ENCODE data around the gene PAX7. TPM values are rescaled to one million over a fixed set of nuclear protein-coding genes. Genes with fewer than 3 reads are reported as not detected.

PAX7 gene
- total and polyA plus RNA-seq, 9 of the 15 experiments (the other 6 are each of a cell fraction or from before 2014, with no cell fraction given), result not detected

DNA sequence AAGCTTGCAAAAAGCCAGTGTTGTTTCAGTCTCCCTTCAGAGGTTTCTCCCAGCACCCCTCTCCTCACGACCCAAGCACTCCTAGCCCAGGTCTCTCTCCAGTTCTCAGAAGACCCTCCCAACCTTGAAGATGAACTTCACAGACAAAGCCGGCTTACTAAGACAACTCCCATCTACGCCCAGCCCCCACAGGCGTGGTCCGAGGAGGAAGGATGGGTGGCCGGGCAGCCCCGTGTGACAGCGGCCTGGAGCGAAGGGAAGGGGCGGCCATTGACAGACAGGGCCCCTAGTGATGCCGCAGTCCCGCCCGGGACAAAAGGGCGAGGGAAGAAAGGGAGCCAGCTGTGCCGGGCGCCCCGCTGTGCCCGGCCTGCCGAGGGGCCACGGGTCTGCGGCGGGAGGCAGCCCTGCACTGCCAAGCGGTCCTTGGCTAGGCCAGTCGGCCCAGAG is 6.9 kb downstream of the PAX7 start:
- Histone ChIP-seq H3K9me3 (replicated peaks; ENCODE audit: control insufficient read depth, insufficient read depth, low read depth, low read length) (no peaks in the 10 kb centered on the region), H3K27me3 (ENCODE audit: control insufficient read depth in 2 of 2, insufficient read depth in 2 of 2, low read length in 2 of 2) (peaks cover 76 to 84% of the 10 kb centered on the region in 2 experiments), H3K79me2 (ENCODE audit: control insufficient read depth, insufficient read depth, low read length) (no peaks in the 10 kb centered on the region), H3K4me1 (replicated peaks in 1 of 2; ENCODE audit: control insufficient read depth in 2 of 2, insufficient read depth in 2 of 2, low read length in 2 of 2) (peaks cover 0 to 8% of the 10 kb centered on the region in 2 experiments; a peak in 1 of 5 replicates), H2AFZ (ENCODE audit: low read depth, low read length) (no peak overlapping the region), H3K4me3 (no peak overlapping the region), H3K4me2 (ENCODE audit: insufficient read depth, low read length) (no peak overlapping the region), H3K27ac (ENCODE audit: extremely low read depth, low read depth, low read length) (no peak overlapping the region), H3K9me1 (ENCODE audit: control insufficient read depth, insufficient read depth, low read length) (no peaks in the 10 kb centered on the region), H3K9ac (ENCODE audit: insufficient read depth in 1 of 2, low read depth in 2 of 2, low read length in 2 of 2) (no peak overlapping the region), H3K36me3 (ENCODE audit: control insufficient read depth, insufficient read depth, low read length) (no peaks in the 10 kb centered on the region), H4K20me1 (replicated peaks; ENCODE audit: control insufficient read depth, insufficient read depth, low read length) (peaks cover 24% of the 10 kb centered on the region)
- POLR2A ChIA-PET, result no interaction called here
- BruUV-seq (replicated peaks), result no TSS peak
- ATAC-seq (no peak), FAIRE-seq (no peak), DNase-seq (ENCODE audit: extremely low read depth in 1 of 4, low spot score in 3 of 4) (no peak)
- CTCF ChIA-PET (ENCODE audit: low intra/inter-chr PET ratio), result no interaction called here
- no peak for TF ChIP-seq POU5F1 (IDR thresholded peaks at IDR 0.05; ENCODE audit: borderline replicate concordance, low read depth, low read length, partially characterized antibody)
- WGBS (ENCODE audit: insufficient coverage, low coverage, missing lambda C conversion rate), result under 1% methylated on average over 24 of the region's 24 CpGs
- intact Hi-C loops (cut with micrococcal nuclease), result no loop called here
- in situ Hi-C loops (cut with MboI), result no loop called here

DNA sequence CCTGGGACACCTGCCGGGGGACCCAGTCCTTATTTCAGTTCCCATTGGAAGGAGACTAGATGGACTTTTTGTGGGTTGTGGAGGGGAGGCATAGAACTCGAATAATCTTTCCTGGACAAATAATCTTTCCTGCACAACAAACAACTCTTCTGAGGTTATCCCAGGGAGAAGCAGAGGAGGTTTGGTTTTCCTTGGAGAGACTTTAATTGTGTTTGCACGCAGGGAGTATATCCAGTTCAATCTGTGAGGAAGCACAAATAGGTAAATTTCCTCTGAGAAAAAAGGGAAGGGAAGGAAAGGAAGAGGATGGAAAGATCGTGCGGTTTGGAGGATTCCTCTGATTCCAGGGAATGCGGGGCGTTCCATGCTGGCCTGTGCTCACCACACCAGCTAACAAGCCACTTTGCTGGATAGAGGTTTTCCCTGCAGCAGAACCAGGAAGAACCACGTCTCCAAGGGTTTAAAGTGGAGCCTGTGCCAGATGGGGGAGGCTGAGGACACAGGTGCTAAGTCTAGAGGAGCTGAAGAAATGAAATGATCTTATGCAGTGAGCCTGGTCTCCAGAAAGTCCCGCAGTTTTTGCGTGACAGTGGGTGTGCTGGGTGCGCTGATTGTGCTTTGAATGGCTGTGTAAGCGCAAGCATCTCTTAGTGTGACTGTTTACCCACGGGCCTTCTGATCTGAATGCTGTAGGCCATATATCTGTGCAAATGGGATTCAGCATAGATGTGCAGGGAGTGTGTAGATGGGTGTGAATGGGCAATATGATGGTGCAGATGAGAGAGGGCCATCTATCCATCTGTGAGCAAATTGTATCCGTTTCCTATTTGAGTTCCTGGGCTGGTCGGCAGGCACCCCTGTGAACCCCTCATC is 7.6 kb downstream of the PAX7 start:
- Histone ChIP-seq H3K9ac (ENCODE audit: insufficient read depth in 1 of 2, low read depth in 2 of 2, low read length in 2 of 2) (no peak overlapping the region), H2AFZ (ENCODE audit: low read depth, low read length) (no peak overlapping the region), H3K36me3 (ENCODE audit: control insufficient read depth, insufficient read depth, low read length) (no peaks in the 10 kb centered on the region), H3K9me1 (ENCODE audit: control insufficient read depth, insufficient read depth, low read length) (no peaks in the 10 kb centered on the region), H3K79me2 (ENCODE audit: control insufficient read depth, insufficient read depth, low read length) (no peaks in the 10 kb centered on the region), H3K27me3 (ENCODE audit: control insufficient read depth in 2 of 2, insufficient read depth in 2 of 2, low read length in 2 of 2) (peaks cover 75 to 81% of the 10 kb centered on the region in 2 experiments), H3K4me2 (ENCODE audit: insufficient read depth, low read length) (no peak overlapping the region), H3K4me1 (replicated peaks in 1 of 2; ENCODE audit: control insufficient read depth in 2 of 2, insufficient read depth in 2 of 2, low read length in 2 of 2) (peaks cover 0 to 12% of the 10 kb centered on the region in 2 experiments; a peak in 1 of 5 replicates), H3K4me3 (no peak overlapping the region), H4K20me1 (replicated peaks; ENCODE audit: control insufficient read depth, insufficient read depth, low read length) (peaks cover 27% of the 10 kb centered on the region), H3K9me3 (replicated peaks; ENCODE audit: control insufficient read depth, insufficient read depth, low read depth, low read length) (no peaks in the 10 kb centered on the region), H3K27ac (ENCODE audit: extremely low read depth, low read depth, low read length) (no peak overlapping the region)
- in situ Hi-C loops (cut with MboI), result no loop called here
- ChIA-PET POLR2A (no interaction called here), CTCF (ENCODE audit: low intra/inter-chr PET ratio) (no interaction called here)
- BruUV-seq (replicated peaks), result no TSS peak
- DNase-seq (ENCODE audit: extremely low read depth in 1 of 4, low spot score in 3 of 4), result no peak
- ATAC-seq, result no peak
- intact Hi-C loops (cut with micrococcal nuclease), result no loop called here
- WGBS (ENCODE audit: insufficient coverage, low coverage, missing lambda C conversion rate), result 2% methylated on average over 15 of the region's 15 CpGs
- FAIRE-seq, result no peak
- TF ChIP-seq, protein P1, sequence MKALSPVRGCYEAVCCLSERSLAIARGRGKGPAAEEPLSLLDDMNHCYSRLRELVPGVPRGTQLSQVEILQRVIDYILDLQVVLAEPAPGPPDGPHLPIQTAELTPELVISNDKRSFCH (CRISPR knock-in tag; IDR thresholded peaks at IDR 0.05), result no peak
- TF ChIP-seq, protein P1 (tag; IDR thresholded peaks at IDR 0.05), result no peak
- TF ChIP-seq TFAM (CRISPR knock-in tag; conservative IDR thresholded peaks at IDR 0.05) (no peak), CBFA2T3 (IDR thresholded peaks at IDR 0.05) (no peak), CC2D1A (IDR thresholded peaks at IDR 0.05) (no peak)
- TF ChIP-seq, protein P2, sequence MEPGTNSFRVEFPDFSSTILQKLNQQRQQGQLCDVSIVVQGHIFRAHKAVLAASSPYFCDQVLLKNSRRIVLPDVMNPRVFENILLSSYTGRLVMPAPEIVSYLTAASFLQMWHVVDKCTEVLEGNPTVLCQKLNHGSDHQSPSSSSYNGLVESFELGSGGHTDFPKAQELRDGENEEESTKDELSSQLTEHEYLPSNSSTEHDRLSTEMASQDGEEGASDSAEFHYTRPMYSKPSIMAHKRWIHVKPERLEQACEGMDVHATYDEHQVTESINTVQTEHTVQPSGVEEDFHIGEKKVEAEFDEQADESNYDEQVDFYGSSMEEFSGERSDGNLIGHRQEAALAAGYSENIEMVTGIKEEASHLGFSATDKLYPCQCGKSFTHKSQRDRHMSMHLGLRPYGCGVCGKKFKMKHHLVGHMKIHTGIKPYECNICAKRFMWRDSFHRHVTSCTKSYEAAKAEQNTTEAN (CRISPR knock-in tag; IDR thresholded peaks at IDR 0.05), result no peak
- TF ChIP-seq, protein P3, sequence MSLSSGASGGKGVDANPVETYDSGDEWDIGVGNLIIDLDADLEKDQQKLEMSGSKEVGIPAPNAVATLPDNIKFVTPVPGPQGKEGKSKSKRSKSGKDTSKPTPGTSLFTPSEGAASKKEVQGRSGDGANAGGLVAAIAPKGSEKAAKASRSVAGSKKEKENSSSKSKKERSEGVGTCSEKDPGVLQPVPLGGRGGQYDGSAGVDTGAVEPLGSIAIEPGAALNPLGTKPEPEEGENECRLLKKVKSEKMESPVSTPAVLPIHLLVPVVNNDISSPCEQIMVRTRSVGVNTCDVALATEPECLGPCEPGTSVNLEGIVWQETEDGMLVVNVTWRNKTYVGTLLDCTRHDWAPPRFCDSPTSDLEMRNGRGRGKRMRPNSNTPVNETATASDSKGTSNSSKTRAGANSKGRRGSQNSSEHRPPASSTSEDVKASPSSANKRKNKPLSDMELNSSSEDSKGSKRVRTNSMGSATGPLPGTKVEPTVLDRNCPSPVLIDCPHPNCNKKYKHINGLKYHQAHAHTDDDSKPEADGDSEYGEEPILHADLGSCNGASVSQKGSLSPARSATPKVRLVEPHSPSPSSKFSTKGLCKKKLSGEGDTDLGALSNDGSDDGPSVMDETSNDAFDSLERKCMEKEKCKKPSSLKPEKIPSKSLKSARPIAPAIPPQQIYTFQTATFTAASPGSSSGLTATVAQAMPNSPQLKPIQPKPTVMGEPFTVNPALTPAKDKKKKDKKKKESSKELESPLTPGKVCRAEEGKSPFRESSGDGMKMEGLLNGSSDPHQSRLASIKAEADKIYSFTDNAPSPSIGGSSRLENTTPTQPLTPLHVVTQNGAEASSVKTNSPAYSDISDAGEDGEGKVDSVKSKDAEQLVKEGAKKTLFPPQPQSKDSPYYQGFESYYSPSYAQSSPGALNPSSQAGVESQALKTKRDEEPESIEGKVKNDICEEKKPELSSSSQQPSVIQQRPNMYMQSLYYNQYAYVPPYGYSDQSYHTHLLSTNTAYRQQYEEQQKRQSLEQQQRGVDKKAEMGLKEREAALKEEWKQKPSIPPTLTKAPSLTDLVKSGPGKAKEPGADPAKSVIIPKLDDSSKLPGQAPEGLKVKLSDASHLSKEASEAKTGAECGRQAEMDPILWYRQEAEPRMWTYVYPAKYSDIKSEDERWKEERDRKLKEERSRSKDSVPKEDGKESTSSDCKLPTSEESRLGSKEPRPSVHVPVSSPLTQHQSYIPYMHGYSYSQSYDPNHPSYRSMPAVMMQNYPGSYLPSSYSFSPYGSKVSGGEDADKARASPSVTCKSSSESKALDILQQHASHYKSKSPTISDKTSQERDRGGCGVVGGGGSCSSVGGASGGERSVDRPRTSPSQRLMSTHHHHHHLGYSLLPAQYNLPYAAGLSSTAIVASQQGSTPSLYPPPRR (CRISPR knock-in tag; IDR thresholded peaks at IDR 0.05; ENCODE audit: borderline replicate concordance), result no peak
